IMR-90 (cell line): ENCODE results near the gene PDS5A. TPM values are rescaled to one million over a fixed set of nuclear protein-coding genes. Genes with fewer than 3 reads are reported as not detected.

Experiments used
- ATAC-seq: fragments of 200-7000 bp; cut with Tn5 transposase; 2 replicates; pipeline ENCODE4 v1.9.1; 2020; ENCODE audit warnings: low read depth, mild to moderate bottlenecking, moderate library complexity
- BruUV-seq: library from RNA; stranded (reverse); fragments of 400-500 nt; replicated peaks from 2 replicates; lab custom pipeline; 2021; lab: Mats Ljungman, UMichigan
- CTCF ChIA-PET: fragments of 300-600 bp; formaldehyde crosslinking; extraction: SDS; loops from one replicate; lab custom pipeline; 2021; ENCODE audit warnings: antibody characterized with exemption; lab: Yijun Ruan, JAX
- POLR2A ChIA-PET: fragments of 300-600 bp; sonication (Branson Sonifier 250); formaldehyde crosslinking; loops from one replicate; lab custom pipeline; 2022; ENCODE audit warnings: antibody characterized with exemption; ENCODE audit not compliant: unreplicated experiment; lab: Charles Lee
- DNase-seq: peaks from one replicate; pipeline ENCODE4 v3.0.0; 2013
- H2AFZ ChIP-seq: replicated peaks from 2 replicates; pipeline ENCODE3; 2013; ENCODE audit warnings: low read length, mild to moderate bottlenecking; ENCODE audit not compliant: poor library complexity
- H2AK5ac ChIP-seq: 2 replicates; pipeline ENCODE4 v1.6.1; 2013; ENCODE audit warnings: low read depth, low read length, inconsistent platforms
- H2AK9ac ChIP-seq: replicated peaks from 2 replicates; pipeline ENCODE3; 2013; ENCODE audit warnings: mild to moderate bottlenecking, low read depth, low read length, moderate library complexity; ENCODE audit not compliant: poor library complexity
- H2BK120ac ChIP-seq: 2 replicates; pipeline ENCODE4 v1.6.1; 2013; ENCODE audit warnings: low read depth, low read length, inconsistent platforms
- H2BK15ac ChIP-seq: 3 replicates; pipeline ENCODE4 v1.6.1; 2013; ENCODE audit warnings: low read depth, low read length, inconsistent platforms
- H2BK20ac ChIP-seq: 2 replicates; pipeline ENCODE4 v1.6.1; 2013; ENCODE audit warnings: low read depth, mild to moderate bottlenecking, inconsistent platforms, low read length, moderate library complexity
- H2BK5ac ChIP-seq: 2 replicates; pipeline ENCODE4 v1.6.1; 2013; ENCODE audit warnings: mild to moderate bottlenecking, low read depth, low read length, inconsistent platforms; ENCODE audit not compliant: poor library complexity, severe bottlenecking
- H3K14ac ChIP-seq: replicated peaks from 2 replicates; pipeline ENCODE4 v1.6.1; 2013; ENCODE audit warnings: low read depth, low read length, inconsistent platforms
- H3K18ac ChIP-seq: 2 replicates; pipeline ENCODE4 v1.6.1; 2013; ENCODE audit warnings: low read depth, low read length, control low read depth
- H3K23ac ChIP-seq: 2 replicates; pipeline ENCODE4 v1.6.1; 2013; ENCODE audit warnings: low read depth, low read length, inconsistent platforms
- H3K27ac ChIP-seq: 2 replicates; pipeline ENCODE4 v1.5.1; 2013; ENCODE audit warnings: mild to moderate bottlenecking, control low read depth, low read length; ENCODE audit not compliant: insufficient read depth
- H3K27me3 ChIP-seq: 2 replicates; pipeline ENCODE4 v1.6.1; 2013; ENCODE audit warnings: low read length; ENCODE audit not compliant: control insufficient read depth, insufficient read depth
- H3K36me3 ChIP-seq: 2 replicates; pipeline ENCODE4 v1.6.1; 2013; ENCODE audit warnings: low read length, mixed read lengths; ENCODE audit not compliant: control insufficient read depth, insufficient read depth
- H3K4ac ChIP-seq: 2 replicates; pipeline ENCODE4 v1.6.1; 2013; ENCODE audit warnings: low read depth, low read length, inconsistent platforms
- H3K4me1 ChIP-seq: 2 replicates; pipeline ENCODE4 v1.6.1; 2013; ENCODE audit warnings: low read length, mixed read lengths; ENCODE audit not compliant: control insufficient read depth, insufficient read depth
- H3K4me2 ChIP-seq: 2 replicates; pipeline ENCODE4 v1.6.1; 2013; ENCODE audit warnings: low read depth, mild to moderate bottlenecking, control low read depth, low read length, moderate library complexity
- H3K4me3 ChIP-seq: 2 replicates; pipeline ENCODE4 v1.5.1; 2013; ENCODE audit warnings: low read depth, mild to moderate bottlenecking, control low read depth, low read length, moderate library complexity; ENCODE audit not compliant: insufficient read depth
- H3K56ac ChIP-seq: 2 replicates; pipeline ENCODE4 v1.6.1; 2013; ENCODE audit warnings: low read length, inconsistent platforms; ENCODE audit not compliant: insufficient read depth; ENCODE audit errors: extremely low read depth
- H3K79me1 ChIP-seq, 2 experiments: 2 replicates each; pipeline ENCODE4 v1.6.1; 2013; ENCODE audit warnings: low read length in 2 of 2, inconsistent platforms in 1 of 2, low read depth in 1 of 2
- H3K9ac ChIP-seq: 2 replicates; pipeline ENCODE4 v1.6.1; 2013; ENCODE audit warnings: low read depth, low read length, control low read depth
- H3K9me1 ChIP-seq: 2 replicates; pipeline ENCODE4 v1.6.1; 2013; ENCODE audit warnings: low read length, inconsistent platforms; ENCODE audit not compliant: insufficient read depth
- H3K9me3 ChIP-seq: 2 replicates; pipeline ENCODE4 v1.6.1; 2013; ENCODE audit warnings: low read length; ENCODE audit not compliant: control insufficient read depth, insufficient read depth
- H4K20me1 ChIP-seq: 2 replicates; pipeline ENCODE4 v1.6.1; 2013; ENCODE audit warnings: low read length, inconsistent platforms; ENCODE audit not compliant: insufficient read depth
- H4K5ac ChIP-seq: 2 replicates; pipeline ENCODE4 v1.6.1; 2013; ENCODE audit warnings: mild to moderate bottlenecking, low read depth, low read length, control low read depth
- H4K8ac ChIP-seq, 2 experiments: 2 replicates each; pipeline ENCODE4 v1.6.1; 2013; ENCODE audit warnings: low read depth in 2 of 2, low read length in 2 of 2, control low read depth in 1 of 2, inconsistent platforms in 1 of 2
- H4K91ac ChIP-seq: 2 replicates; pipeline ENCODE4 v1.6.1; 2013; ENCODE audit warnings: low read depth, low read length, inconsistent platforms; ENCODE audit not compliant: insufficient read depth
- BHLHE40 ChIP-seq: fragments of 150-350 bp; IDR thresholded peaks from 2 replicates; pipeline ENCODE4 v1.6.1; 2016; ENCODE audit warnings: mild to moderate bottlenecking, low read depth, low read length
- CHD1 ChIP-seq: IDR thresholded peaks from 2 replicates; pipeline ENCODE4 v1.6.1; 2012; ENCODE audit warnings: low read depth, low read length, improper control_type of control experiment
- FOS ChIP-seq: fragments of 150-350 bp; IDR thresholded peaks from 2 replicates; pipeline ENCODE4 v1.6.1; 2016; ENCODE audit warnings: low read depth, low read length
- MAFK ChIP-seq: IDR thresholded peaks from 2 replicates; pipeline ENCODE4 v1.6.1; 2012; ENCODE audit warnings: low read depth, low read length, improper control_type of control experiment
- MAZ ChIP-seq: IDR thresholded peaks from 2 replicates; pipeline ENCODE4 v1.6.1; 2012; ENCODE audit warnings: low read depth, mild to moderate bottlenecking, low read length, improper control_type of control experiment, moderate library complexity, borderline replicate concordance
- MXI1 ChIP-seq: IDR thresholded peaks from 2 replicates; pipeline ENCODE4 v1.6.1; 2012; ENCODE audit warnings: low read depth, mild to moderate bottlenecking, low read length, moderate library complexity, borderline replicate concordance
- NFE2L2 ChIP-seq: fragments of 150-350 bp; IDR thresholded peaks from 2 replicates; pipeline ENCODE4 v1.6.1; 2016; ENCODE audit warnings: low read depth, mild to moderate bottlenecking, low read length
- POLR2A ChIP-seq: IDR thresholded peaks from 2 replicates; pipeline ENCODE4 v1.6.1; 2012; ENCODE audit warnings: mild to moderate bottlenecking, low read depth, low read length
- RAD21 ChIP-seq: IDR thresholded peaks from 2 replicates; pipeline ENCODE4 v1.6.1; 2012; ENCODE audit warnings: low read length, improper control_type of control experiment
- RCOR1 ChIP-seq: IDR thresholded peaks from 2 replicates; pipeline ENCODE4 v1.6.1; 2012; ENCODE audit warnings: mild to moderate bottlenecking, low read length, improper control_type of control experiment; ENCODE audit not compliant: insufficient replicate concordance
- RFX5 ChIP-seq: IDR thresholded peaks from 2 replicates; pipeline ENCODE4 v1.8.0; 2012; ENCODE audit warnings: low read depth, mild to moderate bottlenecking, low read length, moderate library complexity
- SMC3 ChIP-seq: fragments of 150-350 bp; IDR thresholded peaks from 2 replicates; pipeline ENCODE4 v1.6.1; 2016; ENCODE audit warnings: low read depth, mild to moderate bottlenecking, antibody characterized with exemption, low read length, moderate library complexity
- WGBS, 2 experiments: methylation state at CpG; one replicate each; pipeline versions ENCODE4 v1.1.5 to v1.1.7; 2013; ENCODE audit warnings: missing lambda C conversion rate in 2 of 2; ENCODE audit not compliant: insufficient read length in 1 of 2; ENCODE audit errors: extremely low coverage in 2 of 2; 5-methylcytosine and 5-hydroxymethylcytosine counted together
- dilution Hi-C: fragments of 300-500 bp; cut with HindIII; formaldehyde crosslinking; loops from one replicate; pipeline ENCODE4 v1.14.3; 2018; ENCODE audit warnings: low sequenced_read_pairs; ENCODE audit not compliant: unreplicated experiment
- in situ Hi-C: fragments of 300-500 bp; cut with MboI; formaldehyde crosslinking; loops from 3 replicates; pipeline ENCODE4 v1.14.3; 2019; ENCODE audit warnings: low sequenced_read_pairs, inconsistent platforms, mixed read lengths
- intact Hi-C: fragments of 100-400 bp; cut with micrococcal nuclease; formaldehyde crosslinking; loops from 2 replicates; pipeline ENCODE4 v1.10.0; 2022
- polyA plus RNA-seq, 3 experiments: library from polyadenylated mRNA; depleted of rRNA; stranded (reverse); fragments of >200 nt; gene quantifications; 2 replicates each; pipeline ENCODE4 v1.2.3, GENCODE V29; 2012; ENCODE audit warnings: low replicate concordance in 1 of 3
- total RNA-seq: library from RNA; depleted of rRNA; stranded (reverse); fragments of >200 nt; gene quantifications from 2 replicates; pipeline ENCODE4 v1.2.3, GENCODE V29; 2012
- TF ChIP-seq, protein P1 (sequence below): fragments of 150-350 bp; IDR thresholded peaks from 2 replicates; pipeline ENCODE4 v1.6.1; 2017; ENCODE audit warnings: mild to moderate bottlenecking, antibody characterized with exemption, low read length, low read depth
- TF ChIP-seq, protein P2 (sequence below): conservative IDR thresholded peaks from 2 replicates; pipeline ENCODE4 v1.5.1; 2012; ENCODE audit warnings: mild to moderate bottlenecking, low read depth, low read length, improper control_type of control experiment
- TF ChIP-seq, protein P3 (sequence below): fragments of 150-350 bp; IDR thresholded peaks from 2 replicates; pipeline ENCODE4 v1.6.1; 2016; ENCODE audit warnings: low read depth, mild to moderate bottlenecking, low read length, moderate library complexity, borderline replicate concordance

Gene PDS5A
- total and polyA plus RNA-seq, 2 of the 4 experiments (the other 2 are of a cell fraction) = 16.3 to 33.5 TPM

DNA sequence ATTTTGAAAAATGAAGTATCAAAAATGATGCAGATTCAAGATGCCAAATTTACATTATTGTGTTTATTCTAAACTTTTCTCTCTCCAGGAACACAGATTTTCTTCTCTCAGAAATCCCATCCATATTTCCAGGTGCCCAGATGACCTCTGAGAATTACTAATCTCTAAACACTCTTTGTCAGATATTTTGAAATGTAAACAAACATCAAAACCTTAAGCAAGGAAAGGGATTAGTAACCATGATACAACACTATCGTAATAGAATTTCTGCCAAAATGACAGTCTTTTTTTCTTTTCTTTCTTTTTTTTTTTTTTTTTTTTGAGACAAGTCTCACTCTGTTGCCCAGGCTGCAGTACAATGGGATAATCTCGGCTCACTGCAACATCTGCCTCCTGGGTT, 76.7 kb downstream of the PDS5A start:
- Histone ChIP-seq H4K5ac (no peak overlapping the region), H3K27ac (no peak overlapping the region), H2BK120ac (no peak overlapping the region), H3K9ac (no peak overlapping the region), H2AK5ac (no peak overlapping the region), H3K4me3 (no peak overlapping the region), H3K18ac (no peak overlapping the region), H4K8ac (no peak overlapping the region), H4K91ac (no peak overlapping the region), H3K23ac (no peak overlapping the region), H3K9me1 (no peaks in the 10 kb centered on the region), H3K36me3 (peaks cover 24% of the 10 kb centered on the region), H3K9me3 (no peaks in the 10 kb centered on the region), H3K27me3 (no peaks in the 10 kb centered on the region), H4K20me1 (no peaks in the 10 kb centered on the region), H3K79me1 (peaks cover 3 to 9% of the 10 kb centered on the region in 2 experiments; a peak in 2 of 4 replicates), H3K56ac (no peak overlapping the region), H2AFZ (no peak overlapping the region), H3K4ac (no peak overlapping the region), H2BK15ac (no peak overlapping the region), H3K4me2 (no peak overlapping the region), H3K14ac (no peak overlapping the region), H2BK5ac (no peak overlapping the region), H3K4me1 (peaks cover 2% of the 10 kb centered on the region), H2AK9ac (no peak overlapping the region), H2BK20ac (no peak overlapping the region)
- ChIA-PET CTCF (no interaction called here), POLR2A (no interaction called here)
- intact Hi-C loops (loop anchor here (10.0 kb wide), 1 partner anchor 56 kb away; no protein-coding TSS in a partner anchor), in situ Hi-C loops (no loop called here), dilution Hi-C loops (no loop called here)
- 17% methylated on average over 1 of the region's 2 CpGs; no CpG with 5 or more reads in 1 of the 2 experiments for WGBS, 2 experiments
- no peak for ATAC-seq
- TF ChIP-seq POLR2A (no peak), MAZ (no peak), BHLHE40 (no peak), NFE2L2 (no peak), CHD1 (no peak), MXI1 (no peak), RCOR1 (no peak), FOS (no peak), SMC3 (no peak), RAD21 (no peak), MAFK (no peak), RFX5 (no peak)
- TF ChIP-seq, protein P1, sequence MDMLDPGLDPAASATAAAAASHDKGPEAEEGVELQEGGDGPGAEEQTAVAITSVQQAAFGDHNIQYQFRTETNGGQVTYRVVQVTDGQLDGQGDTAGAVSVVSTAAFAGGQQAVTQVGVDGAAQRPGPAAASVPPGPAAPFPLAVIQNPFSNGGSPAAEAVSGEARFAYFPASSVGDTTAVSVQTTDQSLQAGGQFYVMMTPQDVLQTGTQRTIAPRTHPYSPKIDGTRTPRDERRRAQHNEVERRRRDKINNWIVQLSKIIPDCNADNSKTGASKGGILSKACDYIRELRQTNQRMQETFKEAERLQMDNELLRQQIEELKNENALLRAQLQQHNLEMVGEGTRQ = no peak
- TF ChIP-seq, protein P2, sequence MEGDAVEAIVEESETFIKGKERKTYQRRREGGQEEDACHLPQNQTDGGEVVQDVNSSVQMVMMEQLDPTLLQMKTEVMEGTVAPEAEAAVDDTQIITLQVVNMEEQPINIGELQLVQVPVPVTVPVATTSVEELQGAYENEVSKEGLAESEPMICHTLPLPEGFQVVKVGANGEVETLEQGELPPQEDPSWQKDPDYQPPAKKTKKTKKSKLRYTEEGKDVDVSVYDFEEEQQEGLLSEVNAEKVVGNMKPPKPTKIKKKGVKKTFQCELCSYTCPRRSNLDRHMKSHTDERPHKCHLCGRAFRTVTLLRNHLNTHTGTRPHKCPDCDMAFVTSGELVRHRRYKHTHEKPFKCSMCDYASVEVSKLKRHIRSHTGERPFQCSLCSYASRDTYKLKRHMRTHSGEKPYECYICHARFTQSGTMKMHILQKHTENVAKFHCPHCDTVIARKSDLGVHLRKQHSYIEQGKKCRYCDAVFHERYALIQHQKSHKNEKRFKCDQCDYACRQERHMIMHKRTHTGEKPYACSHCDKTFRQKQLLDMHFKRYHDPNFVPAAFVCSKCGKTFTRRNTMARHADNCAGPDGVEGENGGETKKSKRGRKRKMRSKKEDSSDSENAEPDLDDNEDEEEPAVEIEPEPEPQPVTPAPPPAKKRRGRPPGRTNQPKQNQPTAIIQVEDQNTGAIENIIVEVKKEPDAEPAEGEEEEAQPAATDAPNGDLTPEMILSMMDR = no peak
- TF ChIP-seq, protein P3, sequence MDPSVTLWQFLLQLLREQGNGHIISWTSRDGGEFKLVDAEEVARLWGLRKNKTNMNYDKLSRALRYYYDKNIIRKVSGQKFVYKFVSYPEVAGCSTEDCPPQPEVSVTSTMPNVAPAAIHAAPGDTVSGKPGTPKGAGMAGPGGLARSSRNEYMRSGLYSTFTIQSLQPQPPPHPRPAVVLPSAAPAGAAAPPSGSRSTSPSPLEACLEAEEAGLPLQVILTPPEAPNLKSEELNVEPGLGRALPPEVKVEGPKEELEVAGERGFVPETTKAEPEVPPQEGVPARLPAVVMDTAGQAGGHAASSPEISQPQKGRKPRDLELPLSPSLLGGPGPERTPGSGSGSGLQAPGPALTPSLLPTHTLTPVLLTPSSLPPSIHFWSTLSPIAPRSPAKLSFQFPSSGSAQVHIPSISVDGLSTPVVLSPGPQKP = no peak
- BruUV-seq = no TSS peak
- DNase-seq = peak; percentile 24
